Measurements from ENCODE around the gene CAST. TPM values are rescaled to one million over a fixed set of nuclear protein-coding genes. Genes with fewer than 3 reads are reported as not detected.

CAST gene
- total RNA-seq, 1 experiment from 2014 or later, result 12.0 TPM

- no peaks in the 10 kb centered on the region for H3K36me3 ChIP-seq (replicated peaks; ENCODE audit: control insufficient read depth, insufficient read depth, low read length)
- peak; percentile 88 for DNase-seq
- H3K27me3 ChIP-seq (ENCODE audit: control insufficient read depth, insufficient read depth, low read length), result peaks cover 4% of the 10 kb centered on the region
- peak overlapping the region; percentile 80 for H3K4me3 ChIP-seq (ENCODE audit: insufficient read depth, low read depth, low read length)
Measured at GRCh38 chr5:96702503-96703383, 40.6 kb downstream of the CAST start.

DNA sequence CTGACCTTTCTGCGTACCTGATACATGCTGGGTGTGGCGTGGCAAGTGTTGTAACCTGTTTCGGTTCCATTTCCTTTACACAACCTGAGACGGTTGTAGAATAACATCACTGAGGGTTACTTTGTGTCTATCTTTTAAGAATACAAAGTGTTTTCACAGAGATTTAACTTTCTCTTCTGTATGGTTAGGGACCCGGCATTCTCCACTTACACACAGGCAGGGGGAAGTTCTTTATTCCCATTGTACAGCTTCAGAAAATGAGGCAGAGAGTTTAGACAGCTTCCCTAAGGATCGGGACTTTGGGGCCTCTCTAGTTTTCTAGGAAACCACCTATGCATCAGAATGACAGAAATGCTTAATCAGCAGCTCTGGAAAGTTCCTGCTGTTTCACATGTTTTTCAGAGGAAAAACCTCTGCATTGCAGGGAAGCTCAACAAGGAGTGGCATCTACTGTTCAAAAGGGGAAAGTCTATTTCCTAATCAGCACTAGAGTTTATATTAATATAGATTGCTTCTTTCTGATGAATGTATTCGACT is 41.3 kb downstream of the CAST start:
- no peak for DNase-seq
- Histone ChIP-seq H3K36me3 (replicated peaks; ENCODE audit: control insufficient read depth, insufficient read depth, low read length) (no peaks in the 10 kb centered on the region), H3K27me3 (ENCODE audit: control insufficient read depth, insufficient read depth, low read length) (peaks cover 4% of the 10 kb centered on the region), H3K4me3 (ENCODE audit: insufficient read depth, low read depth, low read length) (peak overlapping the region; percentile 80)

DNA sequence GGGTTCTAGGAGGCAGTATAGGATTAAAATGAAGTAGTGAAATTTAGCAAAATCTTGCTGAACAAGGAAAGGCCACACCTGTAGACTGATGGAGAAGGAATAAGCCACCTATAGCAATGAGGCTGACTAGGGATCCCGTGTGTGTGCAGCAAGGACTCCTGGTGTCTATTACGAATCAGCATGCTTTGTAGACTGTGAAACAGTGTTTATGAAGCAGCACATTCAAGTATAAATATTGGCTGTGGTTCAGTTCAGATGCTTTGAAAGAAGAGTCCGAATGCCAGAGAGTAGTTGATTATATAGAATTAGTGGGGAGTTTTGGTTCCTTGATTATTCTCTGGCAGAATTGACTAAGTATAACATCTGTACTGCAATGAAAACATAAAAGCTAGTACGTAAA is 41.8 kb downstream of the CAST start:
- Histone ChIP-seq H3K36me3 (replicated peaks; ENCODE audit: control insufficient read depth, insufficient read depth, low read length) (no peaks in the 10 kb centered on the region), H3K27me3 (ENCODE audit: control insufficient read depth, insufficient read depth, low read length) (peaks cover 4% of the 10 kb centered on the region), H3K4me3 (ENCODE audit: insufficient read depth, low read depth, low read length) (no peak overlapping the region)
- no peak for DNase-seq

GRCh38 chr5:96706433-96707111 is 44.4 kb downstream of the CAST start:
- H3K4me3 ChIP-seq (ENCODE audit: insufficient read depth, low read depth, low read length), result no peak overlapping the region
- peaks cover 4% of the 10 kb centered on the region for H3K27me3 ChIP-seq (ENCODE audit: control insufficient read depth, insufficient read depth, low read length)
- DNase-seq, result no peak
- no peaks in the 10 kb centered on the region for H3K36me3 ChIP-seq (replicated peaks; ENCODE audit: control insufficient read depth, insufficient read depth, low read length)

GRCh38 chr5:96708600-96708999 is 46.4 kb downstream of the CAST start:
- Histone ChIP-seq H3K27me3 (ENCODE audit: control insufficient read depth, insufficient read depth, low read length) (peaks cover 2% of the 10 kb centered on the region; the same call in 1 of the 2 replicates), H3K4me3 (ENCODE audit: insufficient read depth, low read depth, low read length) (no peak overlapping the region), H3K36me3 (replicated peaks; ENCODE audit: control insufficient read depth, insufficient read depth, low read length) (no peaks in the 10 kb centered on the region)
- no peak for DNase-seq

DNA sequence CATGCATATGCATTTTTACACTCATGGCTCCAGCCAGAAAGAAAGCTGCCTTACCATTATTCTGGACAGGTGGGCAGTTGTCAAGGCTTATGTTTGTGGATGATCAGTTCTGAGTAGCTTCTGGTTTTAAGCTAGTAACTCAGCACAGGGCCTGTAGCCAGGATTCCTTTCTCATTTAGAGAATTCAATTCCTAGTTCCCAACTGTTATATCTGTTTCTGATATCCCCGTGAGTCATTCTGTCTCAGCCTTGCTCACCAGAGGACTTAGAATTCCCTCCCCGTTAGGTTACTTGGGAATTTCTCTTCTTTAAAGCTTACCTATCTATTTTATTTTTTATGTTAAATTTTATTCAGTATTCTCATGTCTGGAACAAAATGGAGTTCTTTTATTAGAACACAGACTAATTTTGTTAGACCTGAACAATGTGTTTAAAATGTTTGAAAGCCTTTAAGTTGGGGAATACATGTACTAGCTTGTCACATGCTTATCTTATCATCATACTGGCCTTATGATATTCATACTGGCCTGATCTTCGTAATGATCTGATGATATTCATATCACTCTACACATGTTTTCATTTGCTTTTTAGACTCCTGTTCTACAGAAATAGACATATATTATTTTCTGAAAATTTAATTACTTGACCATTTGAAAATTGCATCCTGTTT is 47.1 kb downstream of the CAST start:
- Histone ChIP-seq H3K4me3 (ENCODE audit: insufficient read depth, low read depth, low read length) (no peak overlapping the region), H3K27me3 (ENCODE audit: control insufficient read depth, insufficient read depth, low read length) (no peaks in the 10 kb centered on the region), H3K36me3 (replicated peaks; ENCODE audit: control insufficient read depth, insufficient read depth, low read length) (no peaks in the 10 kb centered on the region)
- no peak for DNase-seq

DNA sequence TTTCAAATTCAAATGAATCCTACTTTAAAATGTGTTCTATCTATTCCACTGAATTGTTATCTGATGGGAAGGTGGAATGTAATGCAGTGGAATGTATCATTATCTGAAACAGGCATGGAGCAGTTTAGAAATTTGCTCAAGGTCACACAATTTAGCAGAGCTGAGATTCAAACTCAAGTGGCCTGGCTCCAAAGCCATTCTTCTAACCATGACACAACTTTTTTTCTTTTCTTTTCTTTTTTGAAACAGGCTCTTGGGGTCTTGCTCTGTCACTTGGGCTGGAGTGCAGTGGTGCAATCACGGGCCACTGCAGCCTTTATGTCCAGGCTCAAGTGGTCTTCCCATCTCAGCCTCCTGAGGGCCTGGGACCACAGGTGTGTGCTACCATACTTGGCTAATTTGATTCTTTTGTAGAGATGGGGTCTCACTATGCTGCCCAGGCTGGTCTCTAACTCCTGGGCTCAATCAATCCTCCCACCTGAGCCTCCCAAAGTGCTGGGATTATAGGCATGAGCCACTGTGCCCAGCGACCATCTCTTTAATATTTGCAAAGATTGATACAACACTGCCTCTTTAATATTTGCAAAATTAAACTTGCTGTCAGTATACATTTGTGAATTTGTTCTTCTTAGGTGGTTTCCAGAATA is 50.0 kb downstream of the CAST start:
- Histone ChIP-seq H3K36me3 (replicated peaks; ENCODE audit: control insufficient read depth, insufficient read depth, low read length) (no peaks in the 10 kb centered on the region), H3K4me3 (ENCODE audit: insufficient read depth, low read depth, low read length) (no peak overlapping the region), H3K27me3 (ENCODE audit: control insufficient read depth, insufficient read depth, low read length) (no peaks in the 10 kb centered on the region)
- DNase-seq, result no peak

DNA sequence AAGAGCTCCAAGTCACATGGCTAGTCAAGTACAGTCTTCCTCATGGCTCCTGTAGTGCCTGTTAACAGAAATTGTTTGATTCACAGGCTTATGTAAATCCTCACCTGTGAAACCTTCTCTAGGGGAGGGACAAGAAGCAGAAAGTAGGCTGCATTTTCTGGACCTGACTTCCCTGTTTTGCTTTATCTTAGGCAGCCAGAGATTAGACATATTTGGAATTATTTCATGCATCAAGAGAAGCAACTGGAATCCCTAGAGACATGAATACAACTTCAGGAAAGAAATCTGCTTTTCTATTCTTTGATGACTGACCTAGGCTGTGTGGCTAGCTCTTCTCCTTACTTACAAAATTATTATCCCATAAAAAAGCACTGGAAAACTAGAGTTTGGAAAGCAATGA is 52.3 kb downstream of the CAST start:
- H3K36me3 ChIP-seq (replicated peaks; ENCODE audit: control insufficient read depth, insufficient read depth, low read length), result no peaks in the 10 kb centered on the region
- DNase-seq, result no peak
- no peak overlapping the region for H3K4me3 ChIP-seq (ENCODE audit: insufficient read depth, low read depth, low read length)
- no peaks in the 10 kb centered on the region for H3K27me3 ChIP-seq (ENCODE audit: control insufficient read depth, insufficient read depth, low read length)

DNA sequence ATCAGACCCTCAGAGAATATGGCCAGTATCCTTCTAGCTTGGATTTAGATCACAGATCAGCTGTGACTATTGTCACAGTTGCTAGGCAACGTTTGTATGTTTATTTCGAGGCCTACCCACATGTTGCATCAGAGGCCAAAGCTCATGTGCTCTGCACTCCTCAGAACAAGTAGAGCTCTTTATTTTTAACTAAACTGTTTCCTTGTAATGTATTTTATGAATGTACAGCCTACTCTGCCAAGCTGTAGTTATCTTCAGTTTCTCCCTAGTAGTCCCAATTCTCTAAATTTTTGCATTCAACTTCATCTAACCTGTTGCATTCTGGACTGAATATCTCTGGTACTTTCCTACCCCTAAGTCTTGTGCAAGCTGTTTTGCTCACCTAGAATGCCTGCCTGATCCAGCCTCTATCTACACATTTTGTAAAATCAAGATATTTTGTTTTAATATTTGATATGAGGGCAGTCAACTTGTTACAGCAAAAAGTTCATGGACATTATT is 52.8 kb downstream of the CAST start:
- DNase-seq, result no peak
- H3K27me3 ChIP-seq (ENCODE audit: control insufficient read depth, insufficient read depth, low read length), result no peaks in the 10 kb centered on the region
- H3K36me3 ChIP-seq (replicated peaks; ENCODE audit: control insufficient read depth, insufficient read depth, low read length), result no peaks in the 10 kb centered on the region
- H3K4me3 ChIP-seq (ENCODE audit: insufficient read depth, low read depth, low read length), result no peak overlapping the region

DNA sequence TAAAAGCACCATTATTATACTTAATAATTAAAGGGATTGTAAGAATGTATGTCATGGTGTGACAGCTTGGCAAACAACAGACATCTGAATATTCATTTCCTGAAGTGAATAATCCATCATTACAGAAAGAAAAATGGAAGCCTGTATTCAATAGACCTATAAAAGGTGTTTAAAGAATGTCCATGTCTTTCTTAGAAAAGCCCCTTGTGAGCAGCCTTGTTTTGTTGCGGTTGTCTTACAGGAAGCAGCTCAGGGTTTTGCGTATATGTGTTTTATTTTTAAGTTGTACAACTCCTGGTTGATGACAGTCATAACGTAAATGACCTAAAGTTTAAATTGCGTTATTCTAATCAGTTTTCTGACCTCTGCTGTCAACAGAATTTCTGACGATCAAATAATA is 53.8 kb downstream of the CAST start:
- no peaks in the 10 kb centered on the region for H3K36me3 ChIP-seq (replicated peaks; ENCODE audit: control insufficient read depth, insufficient read depth, low read length)
- no peak for DNase-seq
- H3K27me3 ChIP-seq (ENCODE audit: control insufficient read depth, insufficient read depth, low read length), result no peaks in the 10 kb centered on the region
- no peak overlapping the region for H3K4me3 ChIP-seq (ENCODE audit: insufficient read depth, low read depth, low read length)

DNA sequence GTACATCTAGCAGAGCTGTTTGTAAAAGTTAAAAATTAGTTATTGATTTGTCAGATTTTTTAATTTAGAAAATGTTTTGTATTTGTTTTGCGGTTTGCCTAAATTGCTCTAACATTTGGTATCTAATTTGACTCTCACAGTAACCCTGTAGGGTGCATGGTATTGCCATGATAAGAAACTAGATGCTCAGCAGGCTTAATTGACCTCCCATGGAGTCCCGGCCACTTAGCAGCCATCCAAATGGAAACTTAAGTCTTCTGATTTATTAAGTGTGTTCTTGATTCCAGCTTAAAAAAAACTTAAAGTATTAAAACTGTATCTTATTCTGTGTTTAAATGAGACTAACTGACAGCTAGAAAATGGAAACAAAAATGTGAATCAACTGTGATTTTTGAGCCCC is 54.5 kb downstream of the CAST start:
- Histone ChIP-seq H3K27me3 (ENCODE audit: control insufficient read depth, insufficient read depth, low read length) (no peaks in the 10 kb centered on the region), H3K36me3 (replicated peaks; ENCODE audit: control insufficient read depth, insufficient read depth, low read length) (no peaks in the 10 kb centered on the region), H3K4me3 (ENCODE audit: insufficient read depth, low read depth, low read length) (no peak overlapping the region)
- DNase-seq, result no peak

DNA sequence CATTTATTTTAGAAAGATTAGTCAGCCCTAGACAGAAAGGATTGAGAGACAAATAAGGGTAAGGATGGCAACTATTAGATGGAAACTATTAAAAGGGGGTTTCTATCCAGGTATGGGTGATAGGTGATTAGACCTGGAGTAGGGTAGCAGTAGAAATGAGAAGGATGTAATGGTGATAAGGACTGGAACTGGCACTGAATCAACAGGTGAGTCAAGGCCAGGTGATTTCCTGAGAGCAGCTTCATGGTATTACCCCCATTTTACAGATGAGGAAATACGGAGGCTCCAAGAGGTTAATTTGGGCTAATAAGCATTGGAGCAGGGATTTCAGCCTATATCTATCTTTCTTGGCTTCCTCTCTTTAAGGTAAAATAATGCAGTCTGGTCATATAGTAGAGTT is 55.7 kb downstream of the CAST start:
- H3K36me3 ChIP-seq (replicated peaks; ENCODE audit: control insufficient read depth, insufficient read depth, low read length), result no peaks in the 10 kb centered on the region
- H3K27me3 ChIP-seq (ENCODE audit: control insufficient read depth, insufficient read depth, low read length), result no peaks in the 10 kb centered on the region
- DNase-seq, result no peak
- no peak overlapping the region for H3K4me3 ChIP-seq (ENCODE audit: insufficient read depth, low read depth, low read length)

- no peak for DNase-seq
- Histone ChIP-seq H3K4me3 (ENCODE audit: insufficient read depth, low read depth, low read length) (no peak overlapping the region), H3K27me3 (ENCODE audit: control insufficient read depth, insufficient read depth, low read length) (no peaks in the 10 kb centered on the region), H3K36me3 (replicated peaks; ENCODE audit: control insufficient read depth, insufficient read depth, low read length) (no peaks in the 10 kb centered on the region)
Measured at GRCh38 chr5:96718635-96719077, 56.5 kb downstream of the CAST start.

DNA sequence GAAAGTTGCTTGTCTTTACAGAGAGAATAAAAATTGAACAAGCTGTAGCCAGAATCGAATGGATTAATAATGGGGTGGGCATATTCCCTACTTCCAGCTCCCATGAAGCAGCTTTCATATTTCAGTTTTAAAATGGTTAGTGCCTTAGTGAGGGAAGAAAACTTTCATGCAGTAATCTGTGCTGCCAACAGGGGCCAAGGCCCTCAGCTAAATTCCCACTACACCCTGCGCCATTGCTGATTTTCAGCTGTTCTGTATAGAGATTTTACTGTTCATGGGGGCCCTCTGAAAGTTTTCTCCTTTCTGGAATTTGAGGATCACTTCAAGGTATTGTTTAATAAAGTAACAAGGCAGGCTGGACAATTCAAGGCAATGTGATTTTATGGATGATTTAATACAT is 58.2 kb downstream of the CAST start:
- Histone ChIP-seq H3K27me3 (ENCODE audit: control insufficient read depth, insufficient read depth, low read length) (no peaks in the 10 kb centered on the region), H3K4me3 (ENCODE audit: insufficient read depth, low read depth, low read length) (no peak overlapping the region), H3K36me3 (replicated peaks; ENCODE audit: control insufficient read depth, insufficient read depth, low read length) (no peaks in the 10 kb centered on the region)
- no peak for DNase-seq

All from H7 (cell line).